Transverse colon (tissue), 4 donors: ENCODE measurements around the gene PPP1R13B.
A peak's percentile ranks its signal among the peaks of the same experiment; 100 is the strongest.

Experiments
- CTCF ChIP-seq, 5 experiments: fragments of 200-600 bp in 3 of 5; fragments of 450-650 bp in 2 of 5; sonication (generic) in 3 of 5; IDR thresholded peaks; 1 replicate in 2 of 5; 2 replicates in 3 of 5; pipeline ENCODE4 v1.5.1; 2016 to 2017; ENCODE audit warnings: antibody characterized with exemption in 5 of 5, inconsistent platforms in 3 of 5, mild to moderate bottlenecking in 2 of 5, moderate library complexity in 1 of 5
- POLR2A ChIP-seq: fragments of 450-650 bp; IDR thresholded peaks from one replicate; pipeline ENCODE4 v1.6.1; 2016; ENCODE audit warnings: antibody characterized with exemption, mild to moderate bottlenecking, moderate library complexity
- POLR2AphosphoS5 ChIP-seq, 3 donors: sonication (generic); formaldehyde crosslinking; IDR thresholded peaks; one replicate each; pipeline ENCODE4 v1.6.1; 2016; ENCODE audit warnings: antibody characterized with exemption in 3 of 3

- TF ChIP-seq CTCF (IDR thresholded peaks at IDR 0.05), result no peak
- no peak for TF ChIP-seq POLR2AphosphoS5 (IDR thresholded peaks at IDR 0.05)
- TF ChIP-seq POLR2A, result peak; percentile 15
Observed at GRCh38 chr14:103846543-103847450, 578 bp downstream of the PPP1R13B start.
